SK-N-MC (cell line): Measurements from ENCODE around the gene CYS1.
A peak's percentile ranks its signal among the peaks of the same experiment; 100 is the strongest.

ENCODE experiments used
- DNase-seq: peaks from one replicate; pipeline ENCODE4 v3.0.0-alpha.2; 2011; ENCODE audit warnings: low read depth, low spot score
- H3K27ac ChIP-seq: fragments of 200-600 bp; sonication (generic); 2 replicates; pipeline ENCODE4 v1.5.1; 2016; ENCODE audit warnings: mixed run types
- H3K36me3 ChIP-seq: fragments of 200-600 bp; sonication (generic); 2 replicates; pipeline ENCODE4 v1.6.1; 2017; ENCODE audit warnings: antibody characterized with exemption, low read length, mixed read lengths; ENCODE audit not compliant: insufficient read depth
- H3K4me3 ChIP-seq: fragments of 200-600 bp; sonication (generic); 2 replicates; pipeline ENCODE4 v1.5.1; 2016
- H3K9ac ChIP-seq: fragments of 200-600 bp; sonication (generic); 2 replicates; pipeline ENCODE4 v1.8.0; 2017; ENCODE audit warnings: mixed run types, mixed read lengths; ENCODE audit not compliant: insufficient read length
- H3K9me3 ChIP-seq: fragments of 200-600 bp; sonication (generic); 2 replicates; pipeline ENCODE4 v1.6.1; 2017; ENCODE audit warnings: low read depth, mild to moderate bottlenecking, antibody characterized with exemption, low read length, moderate library complexity, mixed read lengths
- EZH2 ChIP-seq: fragments of 200-600 bp; sonication (generic); IDR thresholded peaks from one replicate; pipeline ENCODE4 v1.6.1; 2017; ENCODE audit warnings: antibody characterized with exemption
- FOXP2 ChIP-seq: optimal IDR thresholded peaks from 2 replicates; pipeline ENCODE3; 2011; ENCODE audit warnings: mild to moderate bottlenecking, moderate library complexity; ENCODE audit not compliant: insufficient read depth; ENCODE audit errors: extremely low read length, control extremely low read depth
- POLR2AphosphoS5 ChIP-seq: IDR thresholded peaks from 2 replicates; pipeline ENCODE4 v1.6.1; 2012; ENCODE audit warnings: mild to moderate bottlenecking, low read depth, low read length, borderline replicate concordance

CYS1 gene, protein sequence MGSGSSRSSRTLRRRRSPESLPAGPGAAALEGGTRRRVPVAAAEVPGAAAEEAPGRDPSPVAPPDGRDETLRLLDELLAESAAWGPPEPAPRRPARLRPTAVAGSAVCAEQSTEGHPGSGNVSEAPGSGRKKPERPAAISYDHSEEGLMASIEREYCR

DNA sequence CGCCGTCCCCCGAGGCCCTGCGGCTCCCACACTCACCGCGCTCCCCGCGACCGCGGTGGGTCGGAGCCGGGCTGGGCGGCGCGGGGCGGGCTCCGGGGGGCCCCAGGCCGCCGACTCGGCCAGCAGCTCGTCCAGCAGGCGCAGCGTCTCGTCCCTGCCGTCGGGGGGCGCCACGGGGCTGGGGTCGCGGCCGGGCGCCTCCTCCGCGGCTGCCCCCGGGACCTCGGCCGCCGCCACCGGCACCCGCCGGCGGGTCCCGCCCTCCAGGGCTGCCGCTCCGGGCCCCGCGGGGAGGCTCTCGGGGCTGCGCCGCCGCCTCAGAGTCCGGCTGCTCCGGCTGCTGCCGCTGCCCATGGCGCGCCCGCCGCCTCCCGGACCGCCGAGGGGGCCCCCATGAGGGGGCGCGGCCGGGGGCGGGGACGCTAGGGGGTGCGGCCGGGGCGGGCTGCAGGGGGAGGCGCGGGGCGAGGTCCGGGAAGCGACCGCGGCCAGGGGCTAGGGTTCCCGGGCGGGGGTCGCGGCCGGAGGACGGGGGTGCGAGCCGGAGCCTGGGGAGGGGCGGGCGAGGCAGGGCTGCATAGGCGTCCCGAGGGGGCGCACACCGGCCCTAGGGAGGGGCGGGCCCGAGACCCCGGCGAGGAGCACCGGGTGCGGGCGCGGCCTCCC, at the start of gene CYS1:
CYS1 (minus strand) TSS at position 542 of the 666 bp plus-strand sequence; CDS start at position 354, 188 bp downstream.
- no peak within 1 kb of the TSS for H3K27ac ChIP-seq
- H3K36me3 ChIP-seq, result no peaks in the 10 kb centered on the region
- DNase-seq, result no peak
- no peaks in the 10 kb centered on the region for H3K9me3 ChIP-seq
- H3K4me3 ChIP-seq, result peak within 1 kb of the TSS; percentile 69
- no peak for TF ChIP-seq EZH2
- no peak for TF ChIP-seq FOXP2
- TF ChIP-seq POLR2AphosphoS5, result no peak
- no peak within 1 kb of the TSS for H3K9ac ChIP-seq

DNA sequence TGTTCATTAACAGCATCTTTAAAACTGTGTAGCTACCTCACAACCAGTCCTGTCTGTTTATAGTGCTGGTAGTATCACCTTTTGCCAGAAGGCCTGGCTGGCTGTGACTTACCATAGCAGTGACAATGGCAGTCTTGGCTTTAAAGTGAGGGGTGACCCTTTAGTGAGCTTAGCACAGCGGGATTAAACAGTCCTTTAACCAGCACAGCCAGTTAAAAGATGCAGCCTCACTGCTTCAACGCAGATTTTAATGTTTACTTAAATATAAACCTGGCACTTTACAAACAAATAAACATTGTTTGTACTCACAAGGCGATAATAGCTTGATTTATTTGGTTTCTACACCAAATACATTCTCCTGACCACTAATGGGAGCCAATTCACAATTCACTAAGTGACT, 49.3 kb upstream of the CYS1 start:
- Histone ChIP-seq H3K9me3 (no peaks in the 10 kb centered on the region), H3K4me3 (no peak overlapping the region), H3K9ac (no peak overlapping the region), H3K36me3 (peaks cover 90% of the 10 kb centered on the region), H3K27ac (no peak overlapping the region)
- DNase-seq, result no peak
- TF ChIP-seq FOXP2 (no peak), EZH2 (no peak), POLR2AphosphoS5 (no peak)

DNA sequence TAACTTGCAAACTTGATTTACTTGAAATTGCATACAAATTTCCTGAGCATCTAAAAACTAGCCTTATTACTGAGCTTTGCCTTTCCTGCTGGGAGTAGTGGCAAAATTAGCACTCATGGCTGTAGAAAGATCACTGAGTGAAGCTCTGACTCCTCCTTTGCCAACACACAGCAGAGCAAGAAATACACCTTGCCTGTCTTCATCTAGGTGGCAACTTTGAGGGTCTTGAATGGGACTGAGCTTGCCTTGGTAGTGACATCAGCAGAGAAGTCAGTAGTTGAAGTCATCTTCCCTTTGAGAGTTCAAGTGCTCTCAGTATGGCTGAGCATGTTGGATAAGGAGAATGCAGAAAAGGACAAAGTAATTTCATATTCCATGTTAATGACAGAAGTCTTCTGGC, 48.2 kb upstream of the CYS1 start:
- Histone ChIP-seq H3K4me3 (no peak overlapping the region), H3K9ac (no peak overlapping the region), H3K27ac (no peak overlapping the region), H3K9me3 (no peaks in the 10 kb centered on the region), H3K36me3 (peaks cover 100% of the 10 kb centered on the region)
- DNase-seq, result no peak
- TF ChIP-seq FOXP2, result no peak
- TF ChIP-seq POLR2AphosphoS5, result no peak
- no peak for TF ChIP-seq EZH2

DNA sequence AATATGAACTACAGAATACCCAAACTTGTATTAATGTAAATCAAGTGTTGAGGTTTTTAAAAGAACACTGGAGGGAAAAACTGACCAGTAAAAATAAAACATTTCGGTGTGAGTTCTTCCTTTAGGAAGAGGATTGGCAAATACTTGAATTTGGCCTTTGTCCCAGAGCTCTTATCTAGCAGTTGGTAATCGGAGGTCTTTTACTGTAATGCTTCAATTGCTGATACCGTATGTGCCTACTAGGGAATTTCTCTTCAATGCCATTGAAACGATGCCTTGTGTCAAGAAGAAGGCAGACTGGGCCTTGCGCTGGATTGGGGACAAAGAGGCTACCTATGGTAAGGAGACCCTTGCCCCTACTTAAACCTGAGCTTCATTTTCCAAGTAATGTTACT, 46.4 kb upstream of the CYS1 start:
- peak overlapping the region; percentile 43 for H3K9ac ChIP-seq
- TF ChIP-seq POLR2AphosphoS5 (no peak; the same call in 1 of the 2 replicates), FOXP2 (no peak), EZH2 (no peak)
- peaks cover 85% of the 10 kb centered on the region for H3K36me3 ChIP-seq
- no peak for DNase-seq
- no peaks in the 10 kb centered on the region for H3K9me3 ChIP-seq
- H3K27ac ChIP-seq, result 0 out of 2 replicates have a peak overlapping the region, but pooled peaks have one; percentile 10
- no peak overlapping the region for H3K4me3 ChIP-seq

DNA sequence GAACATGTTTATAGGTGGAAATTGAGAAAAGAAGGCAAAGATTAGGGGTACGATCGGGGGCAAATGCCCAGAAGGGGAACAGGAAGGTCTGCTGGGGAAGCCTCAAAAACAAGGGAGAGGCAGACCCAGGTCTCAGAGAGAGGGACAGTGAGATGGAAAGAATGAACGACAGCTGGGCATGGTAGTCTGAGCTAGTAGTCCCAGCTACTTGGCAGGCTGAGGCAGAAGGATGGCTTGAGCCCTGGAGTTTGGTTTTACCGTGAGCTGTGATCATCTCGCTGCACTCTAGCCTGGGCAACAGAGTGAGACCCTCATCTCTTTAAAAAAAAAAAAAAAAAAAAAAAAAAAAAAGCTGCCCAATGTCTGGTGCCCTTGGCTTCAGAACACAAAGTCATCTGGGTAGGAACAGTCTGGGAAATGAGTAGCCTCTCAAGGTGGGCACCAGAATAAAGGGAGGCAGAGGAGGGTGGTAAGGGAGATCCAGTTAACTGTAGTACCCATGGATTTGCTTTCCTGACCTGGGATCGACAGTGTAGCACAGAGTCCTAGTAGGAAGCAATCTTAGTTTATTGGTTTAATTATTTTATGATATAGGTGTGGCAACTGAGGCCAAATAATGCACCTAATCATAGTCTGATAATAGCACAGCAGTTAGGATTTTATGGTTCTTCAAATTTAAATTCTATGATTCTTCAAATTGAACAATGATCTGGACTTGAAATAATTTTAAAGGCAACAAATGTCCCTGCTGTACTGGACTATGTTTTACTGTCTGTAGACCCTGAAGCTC, 45.8 kb upstream of the CYS1 start:
- H3K36me3 ChIP-seq, result peaks cover 79% of the 10 kb centered on the region
- DNase-seq, result no peak
- 0 out of 2 replicates have a peak overlapping the region, but pooled peaks have one; percentile 10 for H3K27ac ChIP-seq
- no peaks in the 10 kb centered on the region for H3K9me3 ChIP-seq
- peak overlapping the region; percentile 46 for H3K9ac ChIP-seq
- TF ChIP-seq FOXP2 (no peak), POLR2AphosphoS5 (no peak), EZH2 (no peak)
- H3K4me3 ChIP-seq, result no peak overlapping the region

DNA sequence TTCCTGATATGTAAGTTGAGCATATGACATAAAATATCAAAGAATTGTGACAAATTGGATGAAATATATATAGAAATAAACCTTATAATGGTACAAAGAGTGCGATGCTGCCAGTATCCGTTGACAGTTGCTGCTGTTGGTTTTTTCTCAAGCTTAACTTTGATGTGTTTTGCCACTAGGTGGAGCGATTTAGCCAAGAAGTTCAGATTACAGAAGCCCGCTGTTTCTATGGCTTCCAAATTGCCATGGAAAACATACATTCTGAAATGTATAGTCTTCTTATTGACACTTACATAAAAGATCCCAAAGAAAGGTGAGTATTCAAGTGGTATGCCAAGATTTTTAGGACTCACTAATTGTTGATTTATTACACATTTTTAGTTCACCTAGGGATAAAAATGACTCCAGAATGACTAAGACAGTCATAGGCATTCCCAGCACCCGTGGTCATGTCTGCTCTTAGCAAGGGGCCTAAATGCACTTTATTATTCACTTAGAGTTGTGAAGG, 44.4 kb upstream of the CYS1 start:
- TF ChIP-seq POLR2AphosphoS5 (no peak), FOXP2 (no peak), EZH2 (no peak)
- no peak for DNase-seq
- Histone ChIP-seq H3K9me3 (no peaks in the 10 kb centered on the region), H3K36me3 (peaks cover 65% of the 10 kb centered on the region), H3K27ac (no peak overlapping the region), H3K4me3 (peak overlapping the region; percentile 93), H3K9ac (peak overlapping the region; percentile 95)

DNA sequence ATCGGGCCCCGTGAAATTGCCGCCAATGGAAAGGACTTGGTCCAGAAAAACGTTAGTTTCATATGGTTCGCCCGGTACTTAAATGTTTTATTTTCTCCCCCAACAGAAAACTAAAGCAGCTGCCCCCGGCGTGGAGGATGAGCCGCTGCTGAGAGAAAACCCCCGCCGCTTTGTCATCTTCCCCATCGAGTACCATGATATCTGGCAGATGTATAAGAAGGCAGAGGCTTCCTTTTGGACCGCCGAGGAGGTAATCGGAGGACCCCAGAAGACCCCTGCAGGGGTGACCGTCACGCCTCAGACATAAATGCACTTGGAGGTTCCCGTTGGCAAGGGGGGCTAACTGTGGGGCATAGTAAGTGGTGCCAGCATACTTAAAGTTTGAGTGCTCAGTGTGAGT, 43.1 kb upstream of the CYS1 start:
- peaks cover 52% of the 10 kb centered on the region for H3K36me3 ChIP-seq
- H3K9me3 ChIP-seq, result no peaks in the 10 kb centered on the region
- no peak for TF ChIP-seq EZH2
- peak overlapping the region; percentile 38; the same call in 1 of the 2 replicates for H3K27ac ChIP-seq
- DNase-seq, result no peak
- peak overlapping the region; percentile 95 for H3K9ac ChIP-seq
- H3K4me3 ChIP-seq, result peak overlapping the region; percentile 93

DNA sequence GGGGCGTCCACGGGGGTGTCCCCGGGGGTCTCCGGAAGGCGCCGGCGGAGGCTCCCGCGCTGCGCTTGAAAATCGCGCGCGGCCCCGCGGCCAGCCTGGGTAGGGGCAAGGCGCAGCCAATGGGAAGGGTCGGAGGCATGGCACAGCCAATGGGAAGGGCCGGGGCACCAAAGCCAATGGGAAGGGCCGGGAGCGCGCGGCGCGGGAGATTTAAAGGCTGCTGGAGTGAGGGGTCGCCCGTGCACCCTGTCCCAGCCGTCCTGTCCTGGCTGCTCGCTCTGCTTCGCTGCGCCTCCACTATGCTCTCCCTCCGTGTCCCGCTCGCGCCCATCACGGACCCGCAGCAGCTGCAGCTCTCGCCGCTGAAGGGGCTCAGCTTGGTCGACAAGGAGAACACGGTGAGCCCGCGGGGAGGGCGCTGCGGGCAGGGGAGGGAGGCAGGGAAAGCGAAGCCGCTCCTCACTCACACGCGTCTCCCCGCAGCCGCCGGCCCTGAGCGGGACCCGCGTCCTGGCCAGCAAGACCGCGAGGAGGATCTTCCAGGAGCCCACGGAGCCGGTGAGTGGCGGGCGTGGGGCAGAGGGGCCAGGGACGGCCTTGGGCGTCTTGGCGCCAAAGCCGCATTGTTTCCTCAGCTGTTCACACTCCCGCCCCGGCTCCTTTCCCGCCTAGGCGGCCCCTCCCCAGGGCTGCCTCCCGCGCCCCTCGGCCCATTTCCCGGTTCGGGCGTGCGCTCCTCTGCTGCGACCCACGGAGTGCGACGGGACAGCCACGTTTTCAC, 42.5 kb upstream of the CYS1 start, which contains the start of gene RRM2:
RRM2 (plus strand) TSS at position 240 of the 781 bp plus-strand sequence; CDS start at position 300, 60 bp downstream.
- no peak for TF ChIP-seq FOXP2
- no peak for TF ChIP-seq EZH2
- TF ChIP-seq POLR2AphosphoS5, result peak; percentile 95
- DNase-seq, result peak; percentile 71
- Histone ChIP-seq H3K9me3 (no peaks in the 10 kb centered on the region), H3K9ac (peak within 1 kb of the TSS; percentile 95), H3K27ac (peak within 1 kb of the TSS; percentile 93), H3K36me3 (peaks cover 46% of the 10 kb centered on the region), H3K4me3 (peak within 1 kb of the TSS; percentile 93)
